ENCODE results near the gene CHPF2. TPM values are rescaled to one million over a fixed set of nuclear protein-coding genes. Genes with fewer than 3 reads are reported as not detected.

The CHPF2 gene
- total RNA-seq, 4 donors from 2014 or later, result 34.5 to 58.5 (median 40.2) TPM

- no peak overlapping the region for H3K27ac ChIP-seq
- no peaks in the 10 kb centered on the region for H3K36me3 ChIP-seq
- no peak for DNase-seq (ENCODE audit: low spot score in 2 of 2)
- no peaks in the 10 kb centered on the region for H3K27me3 ChIP-seq
- H3K4me3 ChIP-seq, result no peak overlapping the region
- peaks cover 0 to 25% (median 8%) of the 10 kb centered on the region in 4 donors for H3K4me1 ChIP-seq
- no peaks in the 10 kb centered on the region for H3K9me3 ChIP-seq
- TF ChIP-seq EP300 (IDR thresholded peaks at IDR 0.05) (no peak), CTCF (IDR thresholded peaks at IDR 0.05) (no peak), POLR2A (IDR thresholded peaks at IDR 0.05) (no peak)
- WGBS, 2 donors, result 80 to 82% methylated on average over 5 of the region's 5 CpGs
Measured at GRCh38 chr7:151279868-151280267, 47.6 kb downstream of the CHPF2 start.

DNA sequence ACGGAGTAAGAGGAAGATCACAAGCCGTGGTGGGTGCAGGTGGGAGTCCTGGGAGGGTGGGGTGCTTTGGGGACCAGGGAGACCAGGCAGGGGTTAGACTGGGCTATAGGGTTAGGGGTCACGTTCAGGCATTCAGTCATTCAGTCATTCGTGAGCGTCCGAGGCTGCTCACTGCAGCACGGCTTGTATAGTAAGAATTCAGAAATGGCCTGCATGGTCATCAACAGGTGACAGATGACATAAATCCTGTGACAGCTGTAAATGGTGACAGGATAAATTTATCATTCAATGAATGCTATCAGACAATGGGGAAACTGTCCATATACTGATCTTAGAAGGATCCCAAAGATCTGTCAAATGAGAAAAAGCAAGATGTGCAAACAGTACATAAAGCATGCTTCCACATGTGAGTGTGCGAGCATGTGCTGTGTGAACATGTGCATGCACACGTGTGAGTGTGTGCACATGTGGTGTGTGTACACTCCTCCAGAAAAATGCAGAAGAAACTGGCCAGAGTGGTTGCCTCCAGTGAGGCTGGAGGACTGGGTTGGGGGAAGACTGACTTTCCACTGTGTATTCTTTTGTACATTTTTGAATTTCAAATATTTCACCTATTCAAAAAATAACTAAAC, 48.2 kb downstream of the CHPF2 start:
- TF ChIP-seq EP300 (IDR thresholded peaks at IDR 0.05) (no peak), CTCF (IDR thresholded peaks at IDR 0.05) (no peak), POLR2A (IDR thresholded peaks at IDR 0.05) (no peak)
- peaks cover 0 to 21% (median 8%) of the 10 kb centered on the region in 4 donors for H3K4me1 ChIP-seq
- H3K36me3 ChIP-seq, result no peaks in the 10 kb centered on the region
- WGBS, 2 donors, result 83 to 86% methylated on average over 9 of the region's 9 CpGs
- DNase-seq (ENCODE audit: low spot score in 2 of 2), result no peak
- H3K27ac ChIP-seq, result no peak overlapping the region
- H3K9me3 ChIP-seq, result no peaks in the 10 kb centered on the region
- H3K4me3 ChIP-seq, result no peak overlapping the region
- H3K27me3 ChIP-seq, result no peaks in the 10 kb centered on the region

DNA sequence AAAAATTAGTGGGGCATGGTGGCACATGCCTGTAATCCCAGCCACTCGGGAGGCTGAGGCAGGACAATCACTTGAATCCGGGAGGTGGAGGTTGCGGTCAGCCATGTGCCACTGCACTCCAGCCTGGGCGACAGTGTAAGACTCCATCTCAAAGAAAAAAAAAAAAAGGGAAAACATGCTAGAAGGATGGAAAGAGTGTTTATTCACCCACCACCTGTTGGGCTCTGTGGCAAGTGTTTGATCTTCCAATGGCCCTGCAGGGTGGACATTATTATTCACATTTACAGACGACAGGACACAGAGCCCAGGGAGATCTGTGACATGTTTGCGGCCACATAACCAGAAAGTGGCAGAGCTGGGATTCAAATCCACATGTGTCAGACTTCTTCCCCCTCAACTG, 49.4 kb downstream of the CHPF2 start:
- Histone ChIP-seq H3K4me1 (peaks cover 0 to 15% (median 4%) of the 10 kb centered on the region in 4 donors), H3K27ac (no peak overlapping the region), H3K9me3 (no peaks in the 10 kb centered on the region), H3K36me3 (no peaks in the 10 kb centered on the region), H3K4me3 (no peak overlapping the region), H3K27me3 (no peaks in the 10 kb centered on the region)
- no peak for DNase-seq (ENCODE audit: low spot score in 2 of 2)
- WGBS, 2 donors, result 73 to 76% methylated on average over 6 of the region's 6 CpGs
- TF ChIP-seq EP300 (IDR thresholded peaks at IDR 0.05), result no peak
- TF ChIP-seq POLR2A (IDR thresholded peaks at IDR 0.05), result no peak
- no peak for TF ChIP-seq CTCF (IDR thresholded peaks at IDR 0.05)

DNA sequence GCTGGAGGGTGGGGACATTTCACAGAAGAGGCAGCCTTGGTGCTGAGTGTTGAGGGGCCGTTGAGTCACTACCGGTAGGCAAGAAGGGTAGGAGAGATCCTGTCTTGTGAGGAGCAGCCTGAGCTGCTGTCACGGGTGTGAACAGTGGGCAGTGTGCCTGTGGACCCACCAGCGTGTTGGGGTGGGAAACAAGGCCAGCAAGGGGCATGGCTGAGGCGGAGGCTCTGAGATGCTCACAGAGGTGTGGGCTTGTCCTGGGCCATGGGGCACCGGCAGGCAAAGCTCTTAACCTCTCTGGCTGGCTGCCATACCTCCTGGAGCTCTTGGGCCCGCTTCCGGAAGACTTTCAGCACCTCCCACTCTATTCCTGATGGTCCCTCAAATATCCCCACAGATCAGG, 49.8 kb downstream of the CHPF2 start:
- Histone ChIP-seq H3K4me3 (no peak overlapping the region), H3K27ac (no peak overlapping the region), H3K9me3 (no peaks in the 10 kb centered on the region), H3K36me3 (no peaks in the 10 kb centered on the region), H3K27me3 (no peaks in the 10 kb centered on the region), H3K4me1 (peaks cover 0 to 15% (median 4%) of the 10 kb centered on the region in 4 donors)
- TF ChIP-seq EP300 (IDR thresholded peaks at IDR 0.05) (no peak), POLR2A (IDR thresholded peaks at IDR 0.05) (no peak), CTCF (IDR thresholded peaks at IDR 0.05) (no peak)
- 68% methylated on average over 8 of the region's 8 CpGs for WGBS, 2 donors
- no peak for DNase-seq (ENCODE audit: low spot score in 2 of 2)

GRCh38 chr7:151283302-151283701, 51.0 kb downstream of the CHPF2 start:
- H3K4me1 ChIP-seq, result peaks cover 0 to 7% (median 0%) of the 10 kb centered on the region in 4 donors
- H3K36me3 ChIP-seq, result no peaks in the 10 kb centered on the region
- H3K9me3 ChIP-seq, result no peaks in the 10 kb centered on the region
- 93% methylated on average over 2 of the region's 2 CpGs for WGBS, 2 donors
- H3K27ac ChIP-seq, result no peak overlapping the region
- no peak for DNase-seq (ENCODE audit: low spot score in 2 of 2)
- no peak overlapping the region for H3K4me3 ChIP-seq
- TF ChIP-seq POLR2A (IDR thresholded peaks at IDR 0.05) (no peak), CTCF (IDR thresholded peaks at IDR 0.05) (no peak), EP300 (IDR thresholded peaks at IDR 0.05) (no peak)
- no peaks in the 10 kb centered on the region for H3K27me3 ChIP-seq

All from tibial nerve (tissue), 4 donors.